T-helper 22 cell (primary cell): ENCODE data around the gene SDK1.

ENCODE experiments used
- DNase-seq: peaks from one replicate; pipeline ENCODE4 v3.0.0-alpha.2; 2020; ENCODE audit warnings: low read depth

Gene SDK1

DNA sequence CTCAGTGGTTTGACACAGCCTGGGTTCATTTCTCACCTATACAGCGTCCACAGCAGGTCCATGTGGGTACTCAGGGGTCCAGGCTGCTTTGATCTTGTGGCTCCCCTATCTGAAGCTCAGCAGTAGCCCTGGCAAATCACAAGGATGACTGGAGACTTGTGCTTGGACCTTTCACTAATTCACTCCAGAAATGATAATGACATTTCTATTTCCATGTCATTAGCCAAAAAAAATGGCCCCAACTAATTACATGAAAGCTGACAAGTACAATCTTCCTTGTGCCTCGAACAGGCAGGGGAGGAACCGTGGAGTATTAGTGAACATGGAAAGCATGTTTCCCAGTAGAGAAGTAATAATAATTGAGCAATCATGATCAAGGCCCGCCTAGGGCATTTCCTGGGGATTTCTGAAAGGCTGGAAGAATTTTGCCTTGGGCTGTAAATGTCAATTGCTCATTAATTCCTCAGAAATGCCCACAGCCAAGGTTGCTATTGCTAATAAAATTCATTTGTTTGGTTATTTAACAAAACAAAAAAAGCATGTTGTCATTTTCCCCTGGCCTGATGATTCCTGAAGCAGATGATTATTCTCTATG, 586.1 kb downstream of the SDK1 start:
- DNase-seq: no peak

DNA sequence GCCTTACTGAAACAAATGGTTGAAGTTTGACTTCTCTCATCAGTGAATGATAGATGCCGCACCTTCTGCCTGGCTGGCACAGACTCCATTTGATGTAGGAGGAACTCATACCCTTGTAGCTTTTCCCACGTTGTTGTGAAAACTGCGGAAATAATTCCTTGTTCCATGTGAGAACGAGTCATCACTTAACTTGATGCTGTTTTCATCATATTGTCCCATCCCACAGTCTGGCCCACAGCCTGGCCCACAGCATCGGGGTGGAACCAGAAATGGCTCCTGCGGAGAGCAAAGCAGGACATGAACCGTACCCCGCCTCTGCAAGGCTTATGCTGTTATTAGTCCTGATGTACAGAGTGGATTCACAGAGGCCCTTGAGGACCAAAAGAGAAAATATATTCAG, 587.0 kb downstream of the SDK1 start:
- DNase-seq: no peak

DNA sequence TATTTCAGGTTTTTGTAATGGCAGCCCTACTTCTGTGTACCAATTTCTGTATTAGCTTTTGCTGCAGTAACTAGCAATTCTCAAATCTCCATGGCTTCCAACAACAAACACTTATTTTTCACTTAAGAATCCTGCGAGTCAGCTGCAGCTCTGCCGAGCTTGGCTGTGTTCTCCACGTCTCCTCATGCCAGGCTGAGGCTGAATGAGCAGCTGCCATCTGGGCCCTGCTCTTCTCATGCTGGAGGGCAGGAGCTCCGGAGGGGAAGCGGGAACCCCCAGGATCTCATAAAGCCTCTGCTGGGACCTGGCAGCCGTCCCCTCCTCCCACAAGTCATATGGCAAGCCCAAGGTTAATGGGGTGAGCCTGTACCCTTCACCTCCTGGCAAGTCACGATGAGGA, 591.1 kb downstream of the SDK1 start:
- no peak for DNase-seq

DNA sequence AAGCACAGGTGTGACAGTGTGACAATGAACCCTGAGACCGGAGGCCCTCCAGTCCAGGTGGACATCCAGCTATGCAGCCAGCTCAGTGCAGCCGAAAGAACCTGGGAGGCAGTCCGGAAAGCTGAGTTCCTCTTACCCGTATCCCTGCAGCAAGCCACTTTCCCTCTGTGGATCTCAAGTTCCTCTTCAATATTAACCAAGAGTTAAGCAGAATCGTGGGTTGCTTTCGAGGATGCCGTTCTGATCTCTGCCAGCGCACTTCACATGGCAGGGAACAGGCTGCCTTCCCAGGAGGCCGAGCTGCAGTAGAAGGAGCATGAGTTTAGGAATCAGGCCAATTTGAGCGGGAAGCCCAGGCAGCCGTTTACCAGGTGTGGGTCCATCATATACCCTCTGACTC, 591.6 kb downstream of the SDK1 start:
- DNase-seq: no peak

DNA sequence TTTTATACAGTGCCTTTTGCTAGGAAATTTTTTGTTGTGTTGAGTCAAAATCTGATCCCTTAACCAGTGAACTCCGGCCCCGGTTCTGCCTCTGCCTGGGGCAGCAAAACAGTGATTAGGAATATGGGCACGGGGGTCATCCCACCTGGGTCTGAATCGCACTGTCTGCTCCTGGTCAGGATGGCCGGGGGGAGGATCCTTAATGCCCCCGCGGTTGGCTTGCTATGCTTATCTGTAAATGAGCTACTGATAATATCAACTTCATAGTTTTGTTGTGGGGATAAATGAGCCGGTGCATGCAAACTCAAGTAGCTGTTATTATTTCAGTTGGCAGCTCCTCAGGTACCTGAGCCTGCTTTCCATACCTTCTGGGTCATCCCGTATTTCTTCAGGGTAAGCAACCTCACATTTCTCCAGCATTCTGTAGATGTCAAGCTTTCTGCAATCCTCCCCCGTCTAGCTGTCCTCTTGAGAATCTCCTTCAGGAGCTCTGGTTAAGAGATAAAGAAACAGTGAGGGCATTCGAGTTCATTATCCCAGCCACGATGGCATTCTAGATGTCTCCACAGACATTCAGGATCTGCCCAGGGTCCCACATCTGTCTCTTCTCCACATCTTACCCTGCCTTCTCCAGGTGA, 592.2 kb downstream of the SDK1 start:
- DNase-seq: no peak

- no peak for DNase-seq
Observed at GRCh38 chr7:3893789-3894153, 592.7 kb downstream of the SDK1 start.

DNA sequence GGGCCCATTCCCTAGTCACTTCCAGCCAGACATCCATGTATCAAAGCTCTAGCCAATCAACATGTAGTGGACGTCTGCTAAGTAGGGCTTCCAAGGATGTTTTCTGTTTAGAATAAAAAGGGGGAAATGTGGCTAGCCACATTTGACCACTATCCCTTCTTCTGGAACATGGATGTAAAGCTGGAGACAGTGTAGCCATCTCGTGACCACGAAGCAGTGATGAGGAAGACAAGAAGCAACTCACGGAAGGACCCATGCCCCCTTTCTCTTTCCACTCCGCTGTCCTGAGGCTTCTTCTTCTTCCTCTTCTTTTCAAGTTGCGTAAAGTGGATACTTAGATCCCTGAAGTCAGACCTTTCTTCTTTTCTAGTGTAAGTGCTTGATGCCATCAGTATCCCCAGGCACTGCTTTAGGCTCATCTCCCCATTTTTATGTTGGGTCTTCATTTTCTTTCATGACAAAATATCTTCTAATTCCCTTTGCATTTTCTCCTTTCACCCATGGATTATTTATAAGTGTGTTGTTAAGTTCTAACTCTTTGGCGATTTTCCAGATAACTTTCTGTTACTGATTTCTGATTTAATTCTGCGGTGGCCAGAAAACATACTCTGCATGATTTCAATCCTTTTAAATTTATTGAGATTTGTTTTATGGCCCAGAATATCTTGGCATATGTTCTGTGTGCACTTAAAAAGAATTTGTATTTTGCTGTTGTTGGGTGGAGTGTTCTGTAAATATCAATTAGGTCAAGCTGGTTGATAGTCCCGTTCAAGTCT, 594.5 kb downstream of the SDK1 start:
- DNase-seq: no peak

- DNase-seq: no peak
Observed at GRCh38 chr7:3896169-3896765, 595.2 kb downstream of the SDK1 start.

DNA sequence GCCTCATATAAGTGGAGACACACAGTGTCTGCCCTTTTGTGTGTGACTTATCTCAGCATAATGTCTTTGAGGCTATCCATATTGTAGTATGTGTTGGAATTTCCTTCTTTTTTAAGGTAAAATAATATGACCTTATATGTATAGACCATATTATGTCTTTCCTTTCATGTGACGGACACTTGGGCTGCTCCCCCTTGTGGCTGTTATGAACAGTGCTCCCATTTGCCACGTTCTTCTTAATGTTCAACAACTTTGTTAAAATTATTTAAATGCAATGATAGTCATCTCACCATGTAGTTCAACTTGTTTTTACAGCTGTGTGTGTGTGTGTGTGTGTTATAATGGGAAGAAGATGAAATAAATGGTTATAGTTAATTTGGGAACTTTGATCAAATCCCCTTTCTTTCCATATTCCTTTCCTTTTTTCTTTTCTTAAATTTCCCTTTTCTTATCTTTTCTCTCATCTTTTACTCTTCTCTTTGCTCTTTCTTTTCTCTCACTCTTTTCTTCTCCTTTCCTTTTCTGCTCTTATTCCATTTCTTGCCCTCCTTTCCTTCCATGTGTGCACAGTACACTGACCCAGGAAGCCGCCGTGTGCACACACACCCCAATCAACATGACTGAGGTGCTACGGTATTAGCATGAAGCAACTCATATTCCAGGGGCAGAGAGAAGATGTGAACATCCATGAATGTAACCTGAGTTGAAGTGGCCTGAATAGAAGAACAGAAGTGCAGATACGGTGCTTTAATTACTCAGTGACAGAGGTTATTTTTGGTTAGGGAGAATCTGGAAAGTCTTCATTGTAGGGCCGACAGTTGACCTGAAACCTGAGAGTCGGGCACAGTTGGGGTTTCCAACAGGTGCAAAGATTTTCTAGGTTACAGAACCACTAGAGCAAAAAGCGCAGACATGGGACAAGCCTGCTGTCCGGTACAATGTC, 596.6 kb downstream of the SDK1 start:
- DNase-seq: no peak

- DNase-seq: no peak
Observed at GRCh38 chr7:3899559-3899991, 598.5 kb downstream of the SDK1 start.

GRCh38 chr7:3908153-3908552, 607.1 kb downstream of the SDK1 start:
- DNase-seq: no peak

DNA sequence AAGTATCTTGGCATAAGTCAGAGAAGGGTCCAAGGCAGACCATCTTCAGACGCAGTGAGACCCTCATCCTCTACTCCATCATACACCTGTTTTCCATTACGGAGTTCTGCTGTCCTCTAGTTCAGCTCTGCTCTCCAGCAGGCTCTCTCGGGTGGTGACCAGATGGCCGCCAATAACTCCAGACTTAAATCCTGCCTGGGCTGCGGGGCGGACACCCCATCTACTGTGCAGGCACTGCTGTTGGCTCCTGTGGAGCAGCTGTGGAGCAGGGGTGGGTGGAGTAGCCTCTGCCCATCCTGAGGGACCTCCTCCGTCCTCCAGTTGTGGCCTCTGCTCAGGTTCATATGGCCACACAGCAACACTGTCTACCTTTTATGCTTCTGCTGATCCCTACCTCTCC, 608.1 kb downstream of the SDK1 start:
- DNase-seq: no peak

DNA sequence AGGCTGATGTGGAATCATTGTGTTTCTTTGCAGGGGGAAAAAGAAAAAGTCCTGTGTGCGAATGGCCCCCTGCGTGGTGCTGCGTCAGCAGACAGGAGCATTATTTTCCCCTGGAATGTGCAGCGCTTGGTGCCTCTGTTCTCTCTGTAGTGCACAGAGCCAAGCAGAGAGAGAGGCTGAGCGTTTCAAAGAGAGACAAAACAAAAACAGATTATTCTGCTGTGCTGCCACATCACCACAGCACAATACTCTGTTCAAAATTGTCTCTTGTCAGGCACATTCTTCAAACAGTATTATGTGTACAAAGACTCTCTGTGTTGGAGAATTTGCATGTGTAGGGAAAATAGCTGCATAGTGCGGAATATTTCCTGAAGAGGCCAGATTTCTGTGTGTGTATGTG, 609.0 kb downstream of the SDK1 start:
- DNase-seq: no peak

DNA sequence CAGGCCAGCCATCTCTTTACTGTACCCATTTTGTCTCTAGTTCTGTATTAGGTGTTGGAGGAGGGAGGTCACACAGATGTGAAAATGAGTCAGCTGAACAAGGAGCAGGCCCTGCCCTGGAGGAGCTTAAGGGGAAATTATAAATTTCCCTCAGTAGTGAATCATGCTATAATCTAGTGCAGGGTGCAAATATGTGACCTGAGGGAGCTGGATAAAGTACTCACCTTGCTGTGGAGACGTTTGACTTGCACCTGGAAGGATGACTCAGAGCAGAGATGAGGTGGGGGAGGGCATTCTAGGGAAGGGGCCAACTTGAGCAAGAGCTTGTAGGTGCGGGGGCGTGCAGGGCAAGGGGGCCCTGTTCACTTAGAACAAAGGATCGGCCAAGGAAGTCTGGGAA, 610.6 kb downstream of the SDK1 start:
- DNase-seq: no peak

GRCh38 chr7:3912291-3912690, 611.2 kb downstream of the SDK1 start:
- DNase-seq: no peak

DNA sequence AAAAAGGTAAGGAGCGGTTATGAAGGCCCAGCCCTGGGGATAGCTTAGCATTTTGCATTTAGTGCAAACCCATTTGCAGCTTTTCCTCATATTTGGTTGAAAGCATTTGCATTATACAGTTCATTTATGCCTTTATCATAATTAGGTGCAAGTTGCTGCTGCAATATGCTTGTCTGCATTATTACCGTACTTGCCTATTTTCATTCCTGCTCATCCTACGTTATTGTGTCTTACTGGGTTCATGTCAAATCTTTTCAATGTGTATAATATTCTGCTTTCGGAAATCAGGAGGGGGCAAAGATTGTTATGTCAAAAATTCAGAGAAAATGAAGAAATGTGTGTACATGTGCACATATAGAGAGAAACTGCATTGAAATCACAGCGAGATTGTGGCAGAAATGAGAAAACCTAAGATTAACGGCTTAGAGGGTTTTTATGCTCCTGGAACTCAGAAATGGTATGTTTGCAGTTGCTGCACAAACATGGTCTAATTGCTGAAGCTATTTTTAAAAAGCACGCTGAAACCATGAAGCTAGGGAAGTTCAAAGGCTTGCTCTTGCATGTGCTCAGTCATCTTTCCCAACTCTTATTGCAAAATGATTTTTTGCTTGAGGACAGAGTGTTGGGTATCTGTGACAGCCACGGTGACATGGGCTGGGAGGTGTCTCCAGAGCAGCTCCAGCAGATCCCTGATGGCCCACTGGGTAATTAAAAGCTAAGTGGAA, 613.2 kb downstream of the SDK1 start:
- DNase-seq: no peak

- DNase-seq: no peak
Observed at GRCh38 chr7:3915337-3915878, 614.4 kb downstream of the SDK1 start.

GRCh38 chr7:3916146-3916545, 615.1 kb downstream of the SDK1 start:
- DNase-seq: no peak

GRCh38 chr7:3917436-3917835, 616.4 kb downstream of the SDK1 start:
- DNase-seq: no peak

DNA sequence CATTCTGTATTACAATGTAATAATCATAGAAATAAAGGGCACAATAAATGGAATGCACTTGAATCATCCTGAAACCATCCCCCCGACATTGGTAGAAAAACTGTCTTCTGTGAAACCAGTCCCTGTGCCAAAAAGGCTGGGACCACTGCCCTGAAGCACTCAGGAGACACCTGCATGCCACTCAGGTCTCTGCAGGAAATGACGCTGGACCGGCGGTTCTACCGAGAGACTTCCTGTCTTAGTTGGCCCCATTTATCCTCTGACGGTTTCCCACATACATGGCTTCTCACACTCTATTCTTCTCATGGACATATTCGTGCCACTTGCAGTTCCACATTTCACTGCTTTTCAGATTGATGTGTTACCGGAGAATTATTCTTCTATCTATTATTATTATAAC, 617.5 kb downstream of the SDK1 start:
- DNase-seq: no peak

- no peak for DNase-seq
Observed at GRCh38 chr7:3922175-3922635, 621.2 kb downstream of the SDK1 start.
